Fibroblast of lung (primary cell): Measurements from ENCODE around the gene CWH43.

Source experiments
- CTCF ChIP-seq, 2 donors: IDR thresholded peaks in 1 of 2; conservative IDR thresholded peaks in 1 of 2; 1 replicate in 1 of 2; 2 replicates in 1 of 2; pipeline ENCODE4 v1.5.1; 2011 to 2012; ENCODE audit warnings: low read length in 2 of 2, control low read depth in 1 of 2, inconsistent platforms in 1 of 2, low read depth in 1 of 2, mild to moderate bottlenecking in 1 of 2
- EZH2 ChIP-seq: IDR thresholded peaks from 2 replicates; pipeline ENCODE4 v1.5.1; 2012; ENCODE audit warnings: low read length, control low read depth, mild to moderate bottlenecking; ENCODE audit errors: missing control alignments

GRCh38 chr4:48962636-48963035 is 23.4 kb upstream of the CWH43 start:
- TF ChIP-seq CTCF (conservative IDR thresholded peaks at IDR 0.05 in 1 of 2, IDR thresholded peaks at IDR 0.05 in 1 of 2; ENCODE audit: low read depth in 1 of 2, low read length in 2 of 2), result no peak
- no peak for TF ChIP-seq EZH2
